Activated T-helper 2 cell treated with anti-CD3 and anti-CD28 coated beads, Interferon-gamma antibody, Interleukin-2, Interleukin-4, amounts not matched to agents 10 μg/mL and 5 μg/mL and 100 μg/mL, durations not matched to agents 14 hours and 24 hours and 36 hours (primary cell): ENCODE data around the gene MYO7A. TPM values are rescaled to one million over a fixed set of nuclear protein-coding genes. Genes with fewer than 3 reads are reported as not detected.

Source experiments
- DNase-seq: peaks from one replicate; pipeline ENCODE4 v3.0.0; 2021; ENCODE audit warnings: low spot score
- H3K27ac Mint-ChIP-seq: one replicate; pipeline ENCODE4 v1.8.0; 2021; ENCODE audit warnings: mixed read lengths
- H3K27me3 Mint-ChIP-seq: one replicate; pipeline ENCODE4 v1.8.0; 2021; ENCODE audit warnings: low read depth, mixed read lengths
- H3K36me3 Mint-ChIP-seq: one replicate; pipeline ENCODE4 v1.8.0; 2021; ENCODE audit warnings: low read depth, mixed read lengths
- H3K4me1 Mint-ChIP-seq: one replicate; pipeline ENCODE4 v1.8.0; 2021; ENCODE audit warnings: low read depth, mixed read lengths
- H3K4me3 Mint-ChIP-seq: one replicate; pipeline ENCODE4 v1.8.0; 2021; ENCODE audit warnings: low read depth, mild to moderate bottlenecking, moderate library complexity, mixed read lengths
- H3K9me3 Mint-ChIP-seq: one replicate; pipeline ENCODE4 v1.8.0; 2021; ENCODE audit warnings: mixed read lengths
- intact Hi-C: fragments of 100-400 bp; cut with micrococcal nuclease; formaldehyde crosslinking; loops from one replicate; pipeline ENCODE4 v1.15.1; 2023
- total RNA-seq: library from RNA; stranded (reverse); gene quantifications from 2 replicates; pipeline ENCODE4 v1.2.3, GENCODE V29; 2022

The MYO7A gene
- total RNA-seq, 1 donor from 2014 or later: 0.30 TPM

- Mint-ChIP-seq H3K9me3 (no peaks in the 10 kb centered on the region), H3K4me1 (peaks cover 3% of the 10 kb centered on the region), H3K36me3 (no peaks in the 10 kb centered on the region), H3K4me3 (no peak overlapping the region), H3K27ac (no peak overlapping the region), H3K27me3 (peaks cover 2% of the 10 kb centered on the region)
- intact Hi-C loops: no loop called here
- DNase-seq: no peak
Observed at GRCh38 chr11:77110836-77111235, 17.2 kb upstream of the MYO7A start.

DNA sequence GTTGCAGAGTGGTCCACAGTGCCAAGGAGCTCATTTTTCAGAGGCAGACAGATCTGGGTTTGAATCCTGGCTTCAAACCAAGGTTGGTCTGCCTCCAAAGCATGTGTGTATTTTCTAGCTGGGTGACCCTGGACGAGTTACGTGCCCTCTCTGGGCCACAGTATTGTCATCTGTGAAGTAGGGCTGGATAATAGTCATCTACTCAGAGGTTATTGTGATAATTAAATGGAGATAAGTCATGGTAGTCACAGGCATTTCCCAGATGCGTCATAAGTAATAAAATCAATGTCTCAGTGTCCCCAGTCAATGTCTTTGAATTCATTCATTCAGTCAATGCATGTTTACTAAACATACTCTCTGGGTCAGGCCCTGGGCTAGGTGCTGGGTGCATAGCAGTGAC, 16.8 kb upstream of the MYO7A start:
- Mint-ChIP-seq H3K27ac (no peak overlapping the region), H3K9me3 (no peaks in the 10 kb centered on the region), H3K4me1 (peaks cover 3% of the 10 kb centered on the region), H3K4me3 (no peak overlapping the region), H3K36me3 (no peaks in the 10 kb centered on the region), H3K27me3 (peaks cover 2% of the 10 kb centered on the region)
- intact Hi-C loops: no loop called here
- DNase-seq: no peak

DNA sequence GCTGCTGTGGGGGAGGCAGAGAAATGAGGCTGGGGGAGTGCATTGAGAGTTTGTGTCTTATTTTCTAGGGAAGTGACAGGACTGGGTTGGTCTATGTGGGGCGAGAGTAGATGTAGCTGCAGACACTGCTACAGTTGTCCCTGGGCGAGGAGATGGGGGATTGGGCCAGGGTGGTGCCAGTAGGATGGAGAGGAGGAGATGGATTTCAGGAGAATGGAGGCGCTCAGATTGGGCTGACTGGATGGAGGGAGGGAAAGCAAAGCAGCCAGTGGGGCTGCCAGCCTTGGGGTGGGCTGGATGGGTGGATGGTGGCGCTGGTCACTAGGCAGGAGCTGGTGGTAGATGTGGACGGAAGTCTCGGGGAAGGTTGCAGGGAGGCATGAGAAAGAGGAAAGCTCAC, 16.1 kb upstream of the MYO7A start:
- Mint-ChIP-seq H3K4me3 (no peak overlapping the region), H3K27ac (no peak overlapping the region), H3K36me3 (no peaks in the 10 kb centered on the region), H3K9me3 (no peaks in the 10 kb centered on the region), H3K4me1 (peaks cover 3% of the 10 kb centered on the region), H3K27me3 (peaks cover 2% of the 10 kb centered on the region)
- DNase-seq: no peak
- intact Hi-C loops: no loop called here

GRCh38 chr11:77112641-77113381, 15.2 kb upstream of the MYO7A start:
- DNase-seq: no peak
- Mint-ChIP-seq H3K27me3 (peaks cover 2% of the 10 kb centered on the region), H3K9me3 (no peaks in the 10 kb centered on the region), H3K36me3 (no peaks in the 10 kb centered on the region), H3K4me1 (peaks cover 3% of the 10 kb centered on the region), H3K27ac (no peak overlapping the region), H3K4me3 (no peak overlapping the region)
- intact Hi-C loops: no loop called here

DNA sequence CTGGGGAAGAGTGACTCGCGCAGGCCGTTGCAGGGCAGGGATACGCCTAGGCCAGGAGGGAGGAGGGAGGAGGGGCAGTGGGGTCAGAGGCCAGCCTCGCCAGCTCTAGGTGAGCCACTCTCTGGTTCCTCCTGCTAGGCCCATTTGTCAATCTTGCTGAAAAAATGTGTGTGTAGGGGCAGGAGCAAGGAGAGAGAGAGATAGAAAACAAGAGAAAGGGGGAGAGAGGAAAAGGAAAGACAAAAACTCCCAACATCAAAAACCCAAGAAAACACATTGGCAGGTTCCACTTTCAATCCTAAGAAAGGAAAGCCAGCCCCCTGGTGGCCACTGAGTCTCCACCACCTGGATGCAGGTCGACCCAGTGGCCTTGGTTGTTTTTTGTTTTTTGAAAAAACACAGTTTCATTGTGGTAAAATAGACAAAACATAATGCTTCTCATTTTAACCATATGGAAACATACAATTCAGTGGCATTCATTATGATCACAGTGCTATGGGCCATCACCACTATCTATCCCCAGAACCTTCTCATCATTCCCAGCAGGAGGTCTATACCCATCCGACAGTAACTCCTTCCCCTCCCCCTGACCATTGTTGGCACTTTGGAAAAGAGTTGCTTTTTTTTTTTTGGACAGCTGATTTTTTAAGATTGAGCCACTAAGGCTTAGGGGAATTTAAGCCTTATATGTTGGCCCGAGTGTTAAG, 14.5 kb upstream of the MYO7A start:
- no peaks in the 10 kb centered on the region for H3K36me3 Mint-ChIP-seq
- peaks cover 2% of the 10 kb centered on the region for H3K27me3 Mint-ChIP-seq
- no peaks in the 10 kb centered on the region for H3K9me3 Mint-ChIP-seq
- intact Hi-C loops: no loop called here
- H3K4me3 Mint-ChIP-seq: no peak overlapping the region
- H3K4me1 Mint-ChIP-seq: peaks cover 3% of the 10 kb centered on the region
- no peak overlapping the region for H3K27ac Mint-ChIP-seq
- DNase-seq: no peak

DNA sequence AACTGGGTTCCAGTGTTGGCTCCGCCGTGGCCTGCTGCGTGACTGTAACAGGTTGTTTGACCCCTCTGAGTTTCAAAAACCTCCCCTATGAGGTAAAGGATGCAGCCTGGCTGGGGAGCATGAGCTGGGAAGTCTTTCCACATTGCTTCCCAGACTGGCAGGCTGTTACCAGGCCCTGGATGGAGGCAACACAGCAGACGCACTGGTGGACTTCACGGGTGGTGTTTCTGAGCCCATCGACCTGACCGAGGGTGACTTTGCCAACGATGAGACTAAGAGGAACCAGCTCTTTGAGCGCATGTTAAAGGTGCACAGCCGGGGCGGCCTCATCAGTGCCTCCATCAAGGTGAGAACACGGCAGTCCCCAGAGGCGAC, 14.0 kb upstream of the MYO7A start:
- Mint-ChIP-seq H3K27me3 (peaks cover 2% of the 10 kb centered on the region), H3K36me3 (no peaks in the 10 kb centered on the region), H3K9me3 (no peaks in the 10 kb centered on the region), H3K4me3 (no peak overlapping the region), H3K27ac (no peak overlapping the region), H3K4me1 (peaks cover 3% of the 10 kb centered on the region)
- DNase-seq: no peak
- intact Hi-C loops: no loop called here

- intact Hi-C loops: no loop called here
- H3K4me3 Mint-ChIP-seq: no peak overlapping the region
- no peak for DNase-seq
- H3K4me1 Mint-ChIP-seq: peaks cover 3% of the 10 kb centered on the region
- H3K36me3 Mint-ChIP-seq: no peaks in the 10 kb centered on the region
- no peaks in the 10 kb centered on the region for H3K9me3 Mint-ChIP-seq
- no peaks in the 10 kb centered on the region for H3K27me3 Mint-ChIP-seq
- no peak overlapping the region for H3K27ac Mint-ChIP-seq
Observed at GRCh38 chr11:77115181-77115611, 12.8 kb upstream of the MYO7A start.

DNA sequence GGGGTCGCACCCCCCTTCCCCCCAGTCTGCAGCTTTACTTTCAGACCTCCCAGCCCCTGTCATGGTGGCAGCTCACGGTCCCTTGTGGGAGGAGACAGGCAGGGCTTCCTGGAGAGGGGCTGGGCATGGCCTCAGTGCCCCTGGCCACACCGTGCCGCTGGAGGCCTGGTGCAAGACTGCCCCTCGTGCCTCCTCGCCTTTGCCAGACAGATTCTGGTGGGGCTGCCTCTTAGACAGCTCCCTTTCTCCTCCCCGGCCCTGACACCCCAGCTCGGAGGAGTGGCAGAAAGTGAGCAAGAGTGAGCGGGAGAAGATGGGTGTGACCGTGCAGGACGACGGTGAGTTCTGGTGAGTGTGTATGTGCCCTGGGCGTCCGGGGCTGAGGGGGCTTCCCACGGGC, 12.1 kb upstream of the MYO7A start:
- no peak overlapping the region for H3K27ac Mint-ChIP-seq
- H3K4me1 Mint-ChIP-seq: peaks cover 4% of the 10 kb centered on the region
- H3K4me3 Mint-ChIP-seq: no peak overlapping the region
- H3K36me3 Mint-ChIP-seq: no peaks in the 10 kb centered on the region
- no peaks in the 10 kb centered on the region for H3K27me3 Mint-ChIP-seq
- DNase-seq: no peak
- intact Hi-C loops: no loop called here
- H3K9me3 Mint-ChIP-seq: no peaks in the 10 kb centered on the region

DNA sequence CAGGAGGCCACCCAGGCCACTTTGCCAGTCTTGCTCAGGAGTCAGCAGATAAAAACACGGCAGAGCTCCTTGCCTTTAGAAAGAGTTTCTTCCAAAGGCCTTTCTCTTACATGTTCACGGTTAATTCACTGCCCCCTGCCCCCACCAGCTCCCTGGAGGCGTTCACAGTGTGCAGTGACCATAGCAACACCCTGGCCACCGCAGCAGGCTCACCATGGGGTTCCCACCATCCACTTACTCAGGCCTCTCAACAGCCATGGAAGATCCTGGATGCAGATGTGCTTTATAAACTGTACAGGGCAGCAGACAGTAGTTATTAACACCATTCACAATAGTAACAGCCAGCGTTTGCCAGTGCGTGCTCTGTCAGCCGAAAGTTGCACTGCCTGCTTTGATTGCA, 10.6 kb upstream of the MYO7A start:
- Mint-ChIP-seq H3K27me3 (no peaks in the 10 kb centered on the region), H3K4me3 (no peak overlapping the region), H3K4me1 (peaks cover 5% of the 10 kb centered on the region), H3K9me3 (no peaks in the 10 kb centered on the region), H3K27ac (no peak overlapping the region), H3K36me3 (no peaks in the 10 kb centered on the region)
- DNase-seq: no peak
- intact Hi-C loops: no loop called here

DNA sequence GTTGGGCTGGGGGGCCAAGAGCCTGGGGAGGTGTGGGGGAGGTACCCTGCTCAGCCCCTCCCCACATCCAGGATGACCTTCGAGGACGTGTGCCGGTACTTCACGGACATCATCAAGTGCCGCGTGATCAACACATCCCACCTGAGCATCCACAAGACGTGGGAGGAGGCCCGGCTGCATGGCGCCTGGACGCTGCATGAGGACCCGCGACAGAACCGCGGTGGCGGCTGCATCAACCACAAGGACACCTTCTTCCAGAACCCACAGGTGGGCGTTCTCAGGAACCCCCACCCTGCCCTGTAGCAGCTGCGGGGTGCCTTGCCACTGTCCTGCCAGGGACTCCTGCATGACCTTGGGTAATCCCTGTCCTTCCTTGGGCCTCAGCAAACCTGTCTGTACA, 10.0 kb upstream of the MYO7A start:
- Mint-ChIP-seq H3K4me3 (no peak overlapping the region), H3K9me3 (no peaks in the 10 kb centered on the region), H3K36me3 (no peaks in the 10 kb centered on the region), H3K4me1 (peaks cover 5% of the 10 kb centered on the region), H3K27me3 (no peaks in the 10 kb centered on the region), H3K27ac (no peak overlapping the region)
- no peak for DNase-seq
- intact Hi-C loops: no loop called here

- no peaks in the 10 kb centered on the region for H3K27me3 Mint-ChIP-seq
- H3K4me3 Mint-ChIP-seq: no peak overlapping the region
- intact Hi-C loops: no loop called here
- peaks cover 2% of the 10 kb centered on the region for H3K4me1 Mint-ChIP-seq
- no peaks in the 10 kb centered on the region for H3K9me3 Mint-ChIP-seq
- H3K27ac Mint-ChIP-seq: no peak overlapping the region
- H3K36me3 Mint-ChIP-seq: no peaks in the 10 kb centered on the region
- DNase-seq: no peak
Observed at GRCh38 chr11:77118971-77119370, 9.1 kb upstream of the MYO7A start.

DNA sequence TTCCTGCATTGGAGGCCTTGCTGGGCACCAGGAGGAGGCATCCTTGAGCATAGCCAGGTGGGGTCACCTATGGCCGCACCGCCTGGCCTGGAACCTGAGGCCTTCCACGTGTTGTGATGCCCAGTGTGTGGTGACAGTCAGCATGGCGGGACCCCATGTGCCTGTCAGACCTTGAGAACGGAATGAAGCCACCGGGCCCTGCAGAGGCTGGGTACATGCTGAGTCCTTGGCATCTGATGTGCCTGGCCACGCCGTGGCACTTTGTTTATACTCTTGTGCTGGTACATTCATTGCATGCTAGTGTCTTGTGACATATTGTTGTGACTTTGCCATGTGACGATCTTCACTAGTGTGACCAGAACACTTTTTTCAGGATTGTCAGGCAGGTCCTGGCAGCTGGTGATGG, 8.5 kb upstream of the MYO7A start:
- Mint-ChIP-seq H3K4me1 (peaks cover 2% of the 10 kb centered on the region), H3K4me3 (no peak overlapping the region), H3K27ac (no peak overlapping the region), H3K36me3 (no peaks in the 10 kb centered on the region), H3K27me3 (no peaks in the 10 kb centered on the region), H3K9me3 (no peaks in the 10 kb centered on the region)
- no peak for DNase-seq
- intact Hi-C loops: no loop called here

DNA sequence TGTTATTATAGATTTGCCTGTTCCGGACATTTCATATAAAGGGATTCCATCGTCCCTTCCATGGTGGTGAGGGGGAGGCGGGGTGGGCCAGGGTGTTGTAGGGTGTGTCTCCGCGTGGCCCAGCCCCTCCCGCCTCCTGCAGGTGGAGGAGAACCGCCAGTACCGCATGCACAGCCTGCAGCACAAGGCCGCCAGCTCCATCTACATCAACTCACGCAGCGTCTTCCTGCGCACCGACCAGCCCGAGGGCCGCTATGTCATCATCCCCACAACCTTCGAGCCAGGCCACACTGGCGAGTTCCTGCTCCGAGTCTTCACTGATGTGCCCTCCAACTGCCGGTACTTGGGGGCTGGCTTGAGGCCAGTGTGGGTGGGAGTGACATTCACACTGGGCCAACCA, 7.5 kb upstream of the MYO7A start:
- no peak overlapping the region for H3K4me3 Mint-ChIP-seq
- no peaks in the 10 kb centered on the region for H3K27me3 Mint-ChIP-seq
- H3K4me1 Mint-ChIP-seq: peaks cover 2% of the 10 kb centered on the region
- no peak overlapping the region for H3K27ac Mint-ChIP-seq
- no peaks in the 10 kb centered on the region for H3K36me3 Mint-ChIP-seq
- H3K9me3 Mint-ChIP-seq: no peaks in the 10 kb centered on the region
- DNase-seq: no peak
- intact Hi-C loops: no loop called here
